ENCODE data around the gene ANTXRL. TPM values are rescaled to one million over a fixed set of nuclear protein-coding genes. Genes with fewer than 3 reads are reported as not detected.
"Not testable (repeated sequence)": the region's sequence is repeated elsewhere in the genome, so short reads cannot be mapped to it uniquely, and the experiment has no call there.

ANTXRL gene
- total RNA-seq, 1 donor from 2014 or later, result not detected

- no peak overlapping the region for H3K4me3 ChIP-seq (ENCODE audit: insufficient read depth, low read depth, low read length)
- no peaks in the 10 kb centered on the region for H3K9me3 ChIP-seq (ENCODE audit: insufficient read depth, low read depth, low read length)
- no peak for FAIRE-seq
- no peaks in the 10 kb centered on the region for H4K20me1 ChIP-seq (ENCODE audit: insufficient read depth, low read length)
- Mint-ChIP-seq H3K9me3 (ENCODE audit: unreplicated experiment) (peaks cover 5% of the 10 kb centered on the region), H3K27ac (ENCODE audit: unreplicated experiment) (no peak overlapping the region), H3K4me3 (ENCODE audit: unreplicated experiment) (no peak overlapping the region), H3K36me3 (ENCODE audit: low read depth, unreplicated experiment) (no peaks in the 10 kb centered on the region), H3K27me3 (ENCODE audit: low read depth, unreplicated experiment) (peaks cover 37% of the 10 kb centered on the region), H3K4me1 (ENCODE audit: low read depth, unreplicated experiment) (no peaks in the 10 kb centered on the region)
- H3K27ac ChIP-seq (ENCODE audit: low read depth, low read length), result no peak overlapping the region
- peaks cover 2% of the 10 kb centered on the region for H3K27me3 ChIP-seq (ENCODE audit: insufficient read depth, low read length)
- H3K4me2 ChIP-seq (ENCODE audit: low read length), result no peak overlapping the region
- no peak for DNase-seq (ENCODE audit: low read depth)
- no peak overlapping the region for H2AFZ ChIP-seq (ENCODE audit: low read depth, low read length)
- TF ChIP-seq CTCF (IDR thresholded peaks at IDR 0.05; ENCODE audit: insufficient read depth, low read depth, low read length) (no peak), EZH2 (IDR thresholded peaks at IDR 0.05; ENCODE audit: insufficient read depth, low read length) (no peak)
- H3K4me1 ChIP-seq (ENCODE audit: insufficient read depth, low read length), result no peaks in the 10 kb centered on the region
- H3K36me3 ChIP-seq (ENCODE audit: insufficient read depth, low read length), result no peaks in the 10 kb centered on the region
- no peaks in the 10 kb centered on the region for H3K79me2 ChIP-seq (ENCODE audit: insufficient read depth, low read length)
- H3K9ac ChIP-seq (ENCODE audit: low read length), result no peak overlapping the region
These were observed 7.9 kb downstream of the ANTXRL start for GRCh38 chr10:46294641-46295220.

- not testable (repeated sequence) for H3K4me3 Mint-ChIP-seq (ENCODE audit: unreplicated experiment); H3K4me1 ChIP-seq (ENCODE audit: insufficient read depth, low read length); H3K36me3 ChIP-seq (ENCODE audit: insufficient read depth, low read length); H2AFZ ChIP-seq (ENCODE audit: low read depth, low read length); H3K27me3 ChIP-seq (ENCODE audit: insufficient read depth, low read length); FAIRE-seq; H3K4me1 Mint-ChIP-seq (ENCODE audit: low read depth, unreplicated experiment); H3K36me3 Mint-ChIP-seq (ENCODE audit: low read depth, unreplicated experiment); DNase-seq (ENCODE audit: low read depth); H3K9me3 ChIP-seq (ENCODE audit: insufficient read depth, low read depth, low read length); H3K79me2 ChIP-seq (ENCODE audit: insufficient read depth, low read length); H3K9me3 Mint-ChIP-seq (ENCODE audit: unreplicated experiment); H3K27ac Mint-ChIP-seq (ENCODE audit: unreplicated experiment); H3K27ac ChIP-seq (ENCODE audit: low read depth, low read length); H3K9ac ChIP-seq (ENCODE audit: low read length); H3K4me3 ChIP-seq (ENCODE audit: insufficient read depth, low read depth, low read length); H4K20me1 ChIP-seq (ENCODE audit: insufficient read depth, low read length); H3K4me2 ChIP-seq (ENCODE audit: low read length)
- peaks cover 36% of the 10 kb centered on the region for H3K27me3 Mint-ChIP-seq (ENCODE audit: low read depth, unreplicated experiment)
These were observed 8.7 kb downstream of the ANTXRL start for GRCh38 chr10:46295350-46296010.

DNA sequence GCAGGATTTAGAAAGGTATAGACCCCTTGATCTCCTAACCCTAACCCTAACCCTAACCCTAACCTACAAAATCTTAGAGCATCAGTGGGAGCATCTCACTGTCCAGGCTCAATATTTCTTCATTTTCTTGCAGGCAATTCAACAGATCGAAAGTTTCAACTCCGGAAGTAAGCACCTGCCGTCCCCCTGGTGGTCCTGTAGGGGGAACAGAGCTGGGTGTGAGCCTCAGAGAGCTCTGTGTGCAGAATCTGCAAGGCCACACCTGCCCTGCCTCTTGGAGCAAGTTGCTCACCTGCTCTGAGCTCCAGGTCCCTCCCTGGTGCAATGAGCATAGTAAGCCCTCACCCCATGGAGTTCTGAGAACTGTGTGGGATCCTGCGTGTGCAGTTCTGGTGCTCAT lies 9.3 kb downstream of the ANTXRL start:
- H3K4me1 ChIP-seq (ENCODE audit: insufficient read depth, low read length); H3K4me3 Mint-ChIP-seq (ENCODE audit: unreplicated experiment); H3K36me3 ChIP-seq (ENCODE audit: insufficient read depth, low read length); H2AFZ ChIP-seq (ENCODE audit: low read depth, low read length); DNase-seq (ENCODE audit: low read depth); H3K79me2 ChIP-seq (ENCODE audit: insufficient read depth, low read length); H3K27ac Mint-ChIP-seq (ENCODE audit: unreplicated experiment); H3K9me3 Mint-ChIP-seq (ENCODE audit: unreplicated experiment); H3K36me3 Mint-ChIP-seq (ENCODE audit: low read depth, unreplicated experiment); H3K27ac ChIP-seq (ENCODE audit: low read depth, low read length); H3K4me1 Mint-ChIP-seq (ENCODE audit: low read depth, unreplicated experiment); H3K4me2 ChIP-seq (ENCODE audit: low read length); H4K20me1 ChIP-seq (ENCODE audit: insufficient read depth, low read length); H3K4me3 ChIP-seq (ENCODE audit: insufficient read depth, low read depth, low read length); FAIRE-seq; H3K9me3 ChIP-seq (ENCODE audit: insufficient read depth, low read depth, low read length); H3K9ac ChIP-seq (ENCODE audit: low read length); H3K27me3 ChIP-seq (ENCODE audit: insufficient read depth, low read length): not testable (repeated sequence)
- peaks cover 40% of the 10 kb centered on the region for H3K27me3 Mint-ChIP-seq (ENCODE audit: low read depth, unreplicated experiment)

Measured in astrocyte (in vitro differentiated cells and primary cell).